ENCODE measurements around the gene TBX19.

- TF ChIP-seq POLR2A (IDR thresholded peaks at IDR 0.05) (no peak), CTCF (IDR thresholded peaks at IDR 0.05 in 8 of 11, conservative IDR thresholded peaks at IDR 0.05 in 3 of 11) (no peak)
Measured at GRCh38 chr1:168246506-168246905, 34.2 kb upstream of the TBX19 start.
